Colon (tissue), 2 donors: ENCODE data around the gene ABLIM2.

Source experiments
- FAIRE-seq: peaks from 2 replicates; lab custom pipeline; 2012; peaks lifted over from hg19 to GRCh38; lab: Jason Lieb, UNC
- donor health status: control.
- donor health status: control.

Gene ABLIM2

DNA sequence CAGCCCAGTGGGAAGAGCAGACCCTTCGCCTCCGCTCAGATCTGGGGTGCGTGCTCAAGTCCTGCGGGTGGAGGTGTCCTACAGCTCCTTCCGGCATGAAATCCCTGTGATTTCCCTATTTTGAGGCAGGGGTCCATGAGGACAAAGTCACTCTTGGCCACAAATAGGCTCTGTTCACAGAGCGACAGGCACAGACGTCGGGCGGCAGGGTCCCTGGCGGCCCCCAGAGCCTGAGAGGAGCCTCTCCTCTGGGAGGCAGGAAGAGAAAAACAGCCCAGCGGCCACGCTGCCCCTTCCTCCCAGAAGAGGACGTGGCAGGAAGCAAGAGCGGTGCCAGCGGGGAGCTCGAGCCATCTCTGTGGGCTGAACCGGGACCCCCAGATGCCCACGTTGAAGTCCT lies 38.7 kb downstream of the ABLIM2 start:
- no peak for FAIRE-seq

DNA sequence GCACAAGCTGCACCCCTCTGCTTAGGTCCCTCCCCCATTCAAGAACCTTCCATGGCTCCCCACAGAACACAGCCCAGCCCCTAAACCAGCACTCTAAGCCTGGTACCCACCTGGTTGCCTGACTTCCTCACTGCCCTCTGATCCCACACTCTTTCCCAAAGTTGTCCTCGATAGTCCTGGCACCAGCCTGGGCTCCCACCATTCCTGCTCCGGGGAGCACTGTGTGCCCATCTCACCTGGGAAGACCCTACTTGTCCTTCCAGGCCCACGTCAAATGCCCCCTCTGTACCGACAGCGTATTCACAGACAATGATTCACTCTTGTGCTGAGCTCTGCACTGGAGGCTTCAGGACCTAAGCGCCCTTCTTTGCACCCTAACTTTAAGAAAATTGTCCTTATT lies 40.1 kb downstream of the ABLIM2 start:
- no peak for FAIRE-seq

DNA sequence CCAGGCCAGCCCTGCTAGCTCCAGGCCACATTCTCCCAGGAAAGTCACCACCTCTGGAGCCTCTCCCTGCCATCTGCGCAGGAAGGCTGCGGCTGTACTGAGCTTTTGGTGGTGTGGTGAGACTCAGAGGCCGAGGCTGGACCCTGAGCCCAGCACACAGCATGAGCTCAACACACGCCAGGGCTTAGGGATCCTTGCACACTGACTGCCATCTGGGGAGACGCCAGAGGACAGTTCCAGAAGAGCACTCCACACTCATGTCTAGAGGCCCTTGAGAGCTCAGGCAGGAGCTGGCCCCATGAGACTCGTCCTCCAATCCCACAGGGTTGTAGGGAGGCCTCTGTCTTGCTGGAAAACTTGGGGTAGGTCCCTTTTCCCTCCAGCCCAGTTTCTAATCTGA lies 40.6 kb downstream of the ABLIM2 start:
- no peak for FAIRE-seq

DNA sequence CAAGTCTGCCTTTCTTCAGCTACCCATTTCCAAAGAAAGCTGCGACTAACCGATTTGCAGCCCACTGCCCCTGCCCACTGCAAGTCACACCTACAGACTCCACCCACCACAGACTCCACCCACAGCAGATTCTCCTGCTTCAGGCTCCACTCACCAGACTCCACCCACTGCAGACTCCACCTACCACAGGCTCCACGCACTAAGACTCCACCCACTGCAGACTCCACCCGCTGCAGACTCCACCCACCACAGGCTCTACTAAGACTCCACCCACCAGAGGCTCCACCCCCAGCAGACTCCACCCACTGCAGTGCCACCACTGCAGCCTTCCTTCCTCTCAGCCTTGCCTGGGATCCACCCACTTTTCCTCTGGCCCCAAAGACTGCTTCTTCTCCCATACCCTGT lies 41.3 kb downstream of the ABLIM2 start:
- FAIRE-seq, result no peak

DNA sequence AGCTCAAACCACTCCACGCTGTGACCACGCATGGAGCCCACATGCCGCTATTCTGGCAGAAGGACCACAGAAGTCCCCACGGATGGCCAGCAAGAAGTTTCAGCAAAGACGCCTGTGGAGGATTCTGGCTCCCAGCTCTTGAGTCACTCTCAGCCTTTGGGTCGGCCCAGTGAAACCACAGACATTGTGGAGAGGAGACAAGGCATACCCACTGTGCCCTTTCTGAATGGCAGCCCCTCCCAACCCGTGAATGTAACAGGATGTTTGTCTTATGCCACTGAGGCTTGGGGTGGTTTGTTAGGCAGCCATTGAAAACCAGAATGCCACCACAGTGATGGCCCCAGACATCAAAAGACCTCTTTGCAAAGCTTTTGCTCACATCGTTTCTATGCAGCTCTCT lies 42.7 kb downstream of the ABLIM2 start:
- FAIRE-seq, result no peak

DNA sequence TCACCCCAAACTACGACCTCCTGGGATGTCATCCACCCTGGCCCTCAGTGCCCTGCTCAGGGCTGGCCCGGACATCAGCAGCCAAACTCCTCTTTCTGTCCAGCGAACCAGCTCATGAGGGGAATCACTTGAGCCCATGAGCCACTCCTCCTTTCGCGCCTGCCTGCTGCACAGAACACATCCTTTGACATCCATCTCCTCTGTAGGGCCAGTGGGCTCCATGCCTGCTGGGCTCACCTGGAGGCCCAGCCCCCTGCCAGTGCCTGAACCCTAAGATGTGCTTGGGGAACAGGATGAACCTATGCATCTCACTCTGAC lies 43.5 kb downstream of the ABLIM2 start:
- FAIRE-seq, result no peak

DNA sequence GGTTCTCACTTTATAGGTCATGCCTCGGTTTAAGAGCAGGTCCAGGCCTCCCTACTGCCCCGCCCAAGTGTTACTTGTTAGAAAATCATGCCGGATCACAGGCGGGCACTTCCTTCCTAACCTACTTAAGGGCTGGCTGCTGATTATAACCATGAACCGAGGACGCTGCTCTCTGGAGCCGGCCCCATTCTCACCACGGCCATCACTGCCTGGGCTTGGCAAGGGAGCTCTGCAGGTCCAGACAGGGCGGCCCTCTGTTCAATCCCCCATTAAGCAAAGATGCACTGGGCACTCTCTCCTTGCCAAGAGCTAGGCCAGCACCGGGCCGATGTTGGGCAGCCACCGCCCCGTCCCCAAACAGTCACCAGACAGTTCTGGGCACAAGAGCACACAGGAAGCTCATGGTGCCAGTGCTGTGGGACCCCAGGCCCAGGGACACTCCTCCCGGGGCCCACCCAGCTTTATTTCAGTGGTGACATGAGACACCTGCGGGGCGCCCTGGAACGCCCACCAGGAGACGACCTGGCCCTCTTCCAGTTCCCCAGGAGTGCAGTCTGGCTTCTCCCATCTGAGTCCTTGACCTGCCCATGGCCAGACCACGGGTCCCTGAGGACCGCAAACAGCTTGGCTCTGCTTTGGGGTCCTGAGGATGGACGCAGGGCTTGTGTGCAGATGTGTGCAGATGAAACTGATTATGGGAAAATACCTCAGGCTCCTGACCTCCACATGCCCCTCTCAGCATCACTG lies 44.0 kb downstream of the ABLIM2 start:
- no peak for FAIRE-seq

DNA sequence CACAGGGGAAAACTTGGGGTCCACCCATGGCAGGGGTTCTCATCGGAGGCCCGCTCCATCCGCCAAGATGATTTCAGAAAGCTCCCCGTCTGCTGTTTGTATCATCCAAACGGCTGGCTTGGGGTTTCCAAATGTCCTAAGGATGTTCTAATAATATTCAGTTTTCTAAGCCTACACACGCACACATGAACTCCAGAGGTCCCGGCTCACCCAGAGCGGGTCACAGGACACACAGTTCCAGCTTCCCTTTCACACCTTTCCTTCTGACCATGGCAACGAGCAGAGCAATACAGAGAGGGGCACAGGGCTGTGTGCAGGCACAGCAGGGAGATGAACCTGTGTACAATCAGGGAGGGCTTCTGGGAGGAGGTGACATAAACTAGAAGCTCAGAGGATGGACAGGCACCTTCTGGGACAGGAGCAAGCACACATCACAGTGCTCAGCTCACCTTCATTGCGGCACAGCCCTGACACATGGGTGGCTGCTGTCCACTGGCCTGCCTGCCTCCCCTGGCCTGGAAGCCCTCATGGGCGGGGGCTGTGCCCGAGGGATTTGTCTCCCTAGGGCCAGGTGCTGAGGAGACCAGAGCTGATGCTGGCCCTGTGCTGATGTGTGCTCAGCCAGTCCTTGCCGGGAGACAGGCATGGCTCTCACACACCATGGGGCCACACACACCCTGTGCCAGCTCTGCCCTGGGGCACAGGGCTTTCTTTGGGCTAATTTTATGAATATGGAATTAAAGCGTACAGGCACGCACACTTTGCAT lies 44.8 kb downstream of the ABLIM2 start:
- no peak for FAIRE-seq

DNA sequence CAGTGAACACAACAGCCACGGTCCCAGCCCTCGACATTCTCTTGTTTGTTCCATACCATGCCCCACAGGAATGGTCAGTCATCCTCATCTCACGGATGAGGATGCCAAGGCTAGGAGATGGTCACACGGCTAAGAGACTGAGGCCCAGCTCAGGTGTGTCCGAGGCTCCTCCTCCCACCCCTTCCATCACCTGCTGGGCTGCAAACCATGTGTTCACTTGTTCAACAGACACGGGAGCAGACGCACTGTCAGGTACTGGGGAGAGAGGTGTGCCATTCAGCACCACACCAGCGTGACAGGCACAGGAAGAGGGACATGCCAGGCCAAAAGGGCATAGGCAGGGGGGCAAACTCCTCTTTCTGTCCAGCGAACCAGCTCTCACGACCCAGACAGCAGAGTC lies 45.9 kb downstream of the ABLIM2 start:
- no peak for FAIRE-seq

DNA sequence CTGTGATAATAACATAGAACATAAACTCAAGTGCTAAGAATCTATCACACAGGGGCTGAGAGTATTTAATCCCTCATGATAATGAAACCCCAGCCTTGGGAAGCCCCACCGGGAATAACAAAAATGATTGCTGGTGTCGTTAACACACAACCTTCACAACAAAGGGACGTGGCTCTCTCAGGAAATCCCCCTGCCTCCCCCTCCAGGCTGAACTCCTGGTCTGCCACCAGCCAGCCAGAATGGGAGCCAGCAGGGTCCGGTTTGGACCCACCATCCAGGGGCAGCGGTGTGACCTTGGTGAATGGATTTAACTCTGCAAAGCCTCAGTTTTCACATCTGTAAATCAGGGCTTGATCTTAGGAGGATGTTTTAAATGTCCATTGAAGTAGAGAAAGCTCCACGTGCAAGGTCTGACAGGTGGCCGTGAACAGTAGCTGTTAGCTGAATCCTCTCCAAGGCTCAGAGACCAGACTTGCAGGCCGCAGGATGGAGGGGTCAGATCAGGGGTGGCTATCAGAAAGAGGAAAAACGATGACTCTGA lies 46.5 kb downstream of the ABLIM2 start:
- no peak for FAIRE-seq

DNA sequence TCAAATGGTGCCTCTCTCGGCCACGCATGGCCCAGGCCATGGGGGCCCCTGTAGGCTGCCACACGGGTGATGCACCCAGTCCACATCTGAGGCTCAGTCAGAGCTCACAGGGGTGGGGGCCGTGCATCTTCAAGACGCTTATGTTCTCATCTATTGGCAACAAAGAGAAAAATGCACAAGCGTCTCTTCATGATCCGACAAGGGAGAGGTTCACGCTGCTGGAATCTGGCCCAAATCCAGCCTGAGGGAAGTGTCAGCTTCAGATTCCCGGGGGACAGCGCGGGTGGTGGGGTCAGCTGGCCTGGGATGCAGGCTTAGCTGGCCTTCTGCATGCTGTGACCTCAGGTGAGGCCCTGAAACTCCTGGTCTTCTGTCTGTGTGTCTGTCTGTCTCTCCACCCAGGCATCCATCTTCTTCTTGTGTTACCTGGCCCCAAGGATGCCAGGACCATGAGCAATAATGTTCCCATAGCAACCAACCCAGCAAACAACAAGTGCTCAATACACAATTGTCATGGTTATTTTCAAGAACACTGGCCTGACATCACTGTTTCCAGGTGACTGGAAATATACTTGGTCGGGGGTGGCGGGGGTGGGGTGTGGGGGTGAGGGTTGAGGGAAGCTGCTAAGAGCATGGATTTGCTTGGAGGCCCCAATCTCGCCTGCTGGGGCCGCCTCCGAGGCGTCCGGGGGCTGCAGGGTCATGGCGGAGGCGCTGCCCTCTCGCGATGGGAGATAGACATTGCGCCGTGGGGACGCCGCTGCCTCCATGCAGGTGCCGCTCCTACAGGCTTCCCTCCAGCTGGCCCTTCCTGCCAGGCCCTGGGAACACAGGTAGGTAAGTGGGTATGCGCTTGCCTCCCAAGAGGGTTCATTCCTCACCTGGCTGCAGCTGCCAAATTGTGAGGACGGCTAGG lies 48.3 kb downstream of the ABLIM2 start:
- no peak for FAIRE-seq

DNA sequence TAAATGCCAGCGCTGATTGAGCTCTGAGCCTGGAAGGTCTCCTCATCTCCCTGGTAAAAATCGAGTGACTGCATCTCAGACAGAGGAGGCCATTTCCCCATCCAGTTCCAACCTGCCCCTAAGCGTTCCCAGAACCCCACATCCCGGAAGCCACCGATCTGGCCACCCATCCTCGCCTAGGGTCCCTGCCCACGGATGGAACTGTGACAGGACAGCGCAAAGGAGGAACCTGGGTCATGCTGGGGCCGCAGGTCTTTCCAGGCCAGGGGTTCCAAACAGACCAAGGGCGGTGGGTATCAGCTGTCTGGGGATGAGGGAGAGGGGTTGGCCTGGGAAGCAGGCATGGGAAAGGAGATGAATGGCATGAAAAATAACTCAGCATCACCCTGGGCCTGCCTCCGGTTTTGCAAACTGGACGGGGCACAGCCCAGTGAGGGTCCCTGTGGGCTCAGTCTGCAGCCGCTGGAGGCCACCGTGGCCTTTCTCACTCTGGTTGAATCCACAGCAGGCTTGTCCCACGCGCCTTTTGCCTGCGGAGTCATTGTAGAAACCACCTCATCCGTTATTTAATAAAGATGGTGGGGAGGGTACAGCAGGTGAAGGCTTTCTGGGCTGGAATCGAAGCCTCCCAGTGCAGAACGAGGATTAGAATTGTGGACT lies 49.1 kb downstream of the ABLIM2 start:
- FAIRE-seq, result no peak

DNA sequence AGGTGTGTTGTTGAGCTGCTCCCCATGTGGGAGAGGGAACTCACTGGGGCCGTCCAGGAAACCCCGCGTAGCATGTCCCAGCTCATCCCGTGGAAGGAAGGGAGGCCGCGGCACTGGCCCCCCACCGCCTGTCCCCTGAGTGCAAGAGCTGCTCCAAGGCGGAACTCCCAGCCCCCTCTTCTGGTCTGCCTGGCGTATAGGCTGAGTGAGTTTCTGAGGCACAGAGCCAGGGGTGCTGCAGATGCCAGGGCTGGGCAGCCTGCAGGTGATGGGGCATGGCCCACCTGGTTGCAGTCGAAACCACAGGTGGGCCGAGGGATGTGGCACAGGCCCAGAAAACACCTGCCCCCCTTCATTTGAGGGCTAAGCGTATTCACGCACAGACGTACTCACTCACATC lies 49.6 kb downstream of the ABLIM2 start:
- no peak for FAIRE-seq

DNA sequence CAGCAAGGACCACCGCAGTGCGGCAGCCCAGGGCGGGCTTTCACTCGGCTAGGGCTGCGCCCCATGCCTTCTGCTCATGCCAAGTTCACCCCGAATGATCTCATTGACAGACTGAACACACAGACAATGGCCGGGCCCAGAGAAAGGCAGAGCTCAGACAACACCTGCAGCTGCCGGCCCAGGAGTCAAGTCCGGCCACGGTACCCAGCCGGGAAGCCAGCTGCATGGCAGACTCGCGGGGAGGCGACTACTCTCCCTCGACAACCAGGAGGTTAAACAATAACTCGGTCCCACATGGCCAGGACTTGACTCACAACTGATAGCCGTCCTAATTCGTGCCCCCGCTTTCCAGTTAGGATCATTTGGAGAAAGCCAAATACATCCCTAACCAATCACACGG lies 50.4 kb downstream of the ABLIM2 start:
- FAIRE-seq, result no peak

DNA sequence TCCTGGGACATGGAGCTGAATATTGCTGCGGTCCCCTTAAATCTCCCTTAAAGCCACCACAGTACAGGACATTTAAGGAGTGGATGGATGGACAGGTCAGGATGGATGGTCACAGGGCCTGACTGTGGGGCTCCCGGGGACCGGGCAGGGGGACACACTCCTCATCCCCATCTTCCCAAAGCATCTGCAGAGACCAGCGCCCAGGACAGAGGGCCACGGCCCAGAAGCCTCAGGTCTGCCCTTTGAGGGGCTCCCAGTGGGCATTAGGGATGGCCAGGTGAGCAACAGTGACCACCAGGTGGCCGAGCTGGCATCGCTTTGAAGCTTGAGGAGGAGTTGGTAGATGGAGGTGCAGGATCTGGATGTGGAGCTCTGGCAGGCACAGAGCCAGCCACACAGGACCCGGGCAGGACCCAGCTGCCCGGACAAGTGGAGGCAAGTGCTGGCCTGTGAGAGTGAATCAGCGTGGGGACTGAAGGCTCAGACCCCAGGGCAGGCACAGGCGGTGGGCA lies 51.4 kb downstream of the ABLIM2 start:
- no peak for FAIRE-seq

DNA sequence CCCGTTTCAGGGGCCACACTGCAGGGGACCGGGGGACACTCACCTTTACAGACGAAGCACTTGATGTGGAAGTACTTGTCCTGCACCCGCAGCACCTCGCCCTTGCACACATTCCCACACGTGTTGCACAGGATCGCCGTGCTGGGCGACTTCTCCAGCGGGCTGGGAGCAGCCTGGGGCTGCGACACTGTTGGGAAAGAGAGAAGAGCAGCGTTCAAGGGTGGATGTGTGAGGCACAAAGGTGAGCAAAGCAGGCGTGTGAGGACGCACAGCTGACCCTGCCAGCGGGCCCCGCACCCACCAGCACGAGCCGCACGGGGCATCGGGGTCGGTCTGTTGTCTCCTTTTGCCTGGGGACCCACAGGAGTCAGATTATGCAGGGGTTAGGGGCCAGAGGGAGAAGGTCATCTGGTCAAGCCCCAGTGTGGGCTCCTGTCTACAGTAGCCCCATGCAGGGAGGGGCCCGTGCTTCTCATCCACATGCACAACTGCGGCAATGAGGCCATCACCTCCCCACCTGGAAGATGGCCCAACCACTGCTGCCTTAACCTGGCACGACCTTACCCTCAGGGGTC lies 52.1 kb downstream of the ABLIM2 start:
- no peak for FAIRE-seq

DNA sequence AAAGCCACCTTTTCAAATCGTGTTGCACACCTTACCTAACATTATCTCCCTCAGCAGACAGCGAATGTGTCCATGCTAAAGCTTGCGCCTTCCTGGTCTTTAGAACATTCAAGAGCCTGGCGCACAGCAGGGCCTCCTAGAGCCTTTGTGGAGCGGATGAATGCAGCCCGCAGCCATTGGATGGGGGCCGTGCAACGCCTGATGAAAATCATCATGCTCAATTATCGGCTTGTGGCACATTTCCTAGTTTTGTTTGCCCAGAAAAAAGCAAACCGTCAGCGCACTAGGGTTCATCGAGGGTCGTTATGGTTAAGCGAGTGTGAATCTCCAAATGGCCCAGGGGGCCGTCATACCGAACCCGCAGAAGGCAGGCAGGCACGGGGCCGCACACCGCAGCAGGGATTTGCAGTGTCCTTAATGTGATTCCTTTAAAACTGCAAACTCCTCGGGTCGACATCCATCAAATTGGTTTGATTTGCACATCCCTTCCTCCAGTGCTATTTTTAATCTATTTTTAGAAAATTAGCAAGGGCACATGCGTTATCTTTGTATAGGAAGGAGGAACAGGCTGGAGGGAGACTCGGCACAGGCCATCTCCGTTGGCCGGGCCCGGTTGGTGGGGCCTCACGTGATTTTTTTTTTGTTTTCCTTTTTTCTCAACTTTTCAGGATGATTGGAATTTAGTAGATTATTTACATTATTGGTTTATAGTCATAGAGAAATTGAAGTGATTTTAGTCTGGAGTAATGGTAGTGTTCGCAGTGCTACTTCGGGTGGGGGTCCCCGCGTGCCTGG lies 53.1 kb downstream of the ABLIM2 start:
- FAIRE-seq, result no peak

DNA sequence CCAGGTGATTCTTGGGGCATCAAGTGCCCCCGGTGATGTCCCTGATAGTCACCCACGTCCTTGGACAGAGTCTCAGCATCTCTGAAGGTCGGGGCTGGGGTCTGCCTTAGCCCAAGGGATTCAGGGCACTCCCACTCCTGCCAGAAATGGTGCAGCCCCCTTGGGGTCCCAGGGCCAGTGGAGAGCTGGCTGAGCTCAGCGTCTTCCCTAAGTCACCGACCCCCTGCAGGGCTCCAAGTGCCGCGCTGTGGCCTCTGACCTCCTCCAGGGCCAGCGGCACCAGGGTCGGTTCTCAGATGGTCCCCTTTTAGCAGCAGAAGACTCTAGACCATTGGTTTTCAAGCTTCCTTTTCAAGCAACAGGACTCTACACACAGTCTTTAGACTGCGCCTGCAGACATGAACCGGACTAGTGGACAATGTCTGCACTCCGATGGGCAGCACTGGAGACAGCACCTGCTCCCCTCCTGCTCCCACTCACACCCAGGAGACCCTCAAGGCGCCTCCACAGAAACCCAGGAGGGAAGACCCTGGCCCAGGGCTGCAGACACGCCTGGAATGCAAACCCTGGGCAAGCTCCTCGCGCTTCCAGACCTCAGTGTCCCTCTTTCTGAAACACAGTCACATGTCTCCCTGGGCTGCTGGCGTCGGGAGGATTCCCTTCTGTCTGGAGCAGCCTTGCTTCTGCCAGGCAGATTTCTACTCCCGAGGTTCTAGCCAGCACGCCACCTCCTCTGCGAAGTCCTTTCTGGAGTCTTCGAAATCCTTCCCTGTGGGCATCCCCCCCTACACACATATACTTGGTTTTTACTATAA lies 53.9 kb downstream of the ABLIM2 start:
- no peak for FAIRE-seq

DNA sequence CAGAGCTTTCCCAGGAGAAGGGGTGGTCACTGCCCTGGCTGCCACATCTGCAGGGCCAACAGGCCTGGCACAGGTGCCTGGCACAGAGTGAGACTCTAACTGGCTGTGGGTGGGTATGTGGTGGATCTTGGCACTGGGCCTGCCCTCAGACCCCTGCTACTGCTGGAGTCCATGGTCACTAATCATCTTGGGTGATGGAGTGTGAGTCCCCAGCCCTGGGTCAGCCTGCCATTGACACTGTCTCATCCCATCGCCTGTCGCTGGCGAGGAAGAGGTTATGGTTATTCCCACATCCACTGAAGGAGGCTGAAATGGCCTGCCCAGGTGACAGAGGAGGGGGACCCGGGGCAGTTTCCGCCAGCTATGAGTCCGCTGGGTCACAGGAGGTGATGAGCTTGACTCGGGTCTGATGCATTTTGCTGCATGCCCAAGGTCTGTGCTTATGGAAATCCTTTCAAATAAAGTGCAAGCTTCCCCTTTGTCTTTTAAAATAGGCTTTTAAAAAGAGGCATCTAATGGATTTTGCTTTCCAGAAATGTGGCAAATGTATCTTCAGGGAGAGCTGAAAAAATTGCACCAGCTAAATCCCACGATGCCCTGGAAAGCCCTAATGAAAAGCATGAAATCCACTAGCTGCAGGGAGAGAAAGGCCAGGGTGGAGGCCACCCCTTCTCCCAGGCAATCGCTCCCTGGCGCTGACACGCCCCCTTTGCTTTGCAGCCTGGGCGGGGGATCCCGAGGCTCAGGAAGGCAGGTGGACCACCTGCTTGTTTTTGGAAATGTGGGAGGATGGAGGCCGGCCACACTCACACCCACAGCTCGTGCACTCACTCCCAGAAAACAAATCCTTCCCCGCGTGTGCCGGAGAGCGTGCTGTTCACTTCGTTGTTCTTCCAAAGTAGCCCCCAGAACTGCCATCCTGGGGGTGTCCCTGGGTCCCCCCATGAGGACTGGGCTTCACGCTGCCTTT lies 54.9 kb downstream of the ABLIM2 start:
- no peak for FAIRE-seq
